GM12891 (cell line): Measurements from ENCODE around the gene KLHL6.

Source experiments
- DNase-seq: peaks from one replicate; pipeline ENCODE4 v3.0.0; 2011; ENCODE audit warnings: low spot score; ENCODE audit not compliant: insufficient read length
- FAIRE-seq: peaks from 2 replicates; lab custom pipeline; 2011; peaks lifted over from hg19 to GRCh38; lab: Jason Lieb, UNC
- PAX5 ChIP-seq: IDR thresholded peaks from 2 replicates; pipeline ENCODE4 v1.6.1; 2011; ENCODE audit warnings: low read length, moderate library complexity, mild to moderate bottlenecking; ENCODE audit not compliant: insufficient read depth, severe bottlenecking
- POLR2A ChIP-seq: IDR thresholded peaks from 2 replicates; pipeline ENCODE4 v1.6.1; 2011; ENCODE audit warnings: low read depth, low read length, control low read depth
- POLR2AphosphoS5 ChIP-seq: IDR thresholded peaks from 2 replicates; pipeline ENCODE4 v1.6.1; 2011; ENCODE audit warnings: low read depth, low read length, control low read depth
- POU2F2 ChIP-seq: IDR thresholded peaks from 2 replicates; pipeline ENCODE4 v1.6.1; 2011; ENCODE audit warnings: low read depth, mild to moderate bottlenecking, control low read depth, low read length, moderate library complexity
- SPI1 ChIP-seq: IDR thresholded peaks from 2 replicates; pipeline ENCODE4 v1.6.1; 2011; ENCODE audit warnings: low read depth, low read length, control low read depth
- TAF1 ChIP-seq: IDR thresholded peaks from 2 replicates; pipeline ENCODE4 v1.6.1; 2011; ENCODE audit warnings: low read depth, low read length, control low read depth

Gene KLHL6

DNA sequence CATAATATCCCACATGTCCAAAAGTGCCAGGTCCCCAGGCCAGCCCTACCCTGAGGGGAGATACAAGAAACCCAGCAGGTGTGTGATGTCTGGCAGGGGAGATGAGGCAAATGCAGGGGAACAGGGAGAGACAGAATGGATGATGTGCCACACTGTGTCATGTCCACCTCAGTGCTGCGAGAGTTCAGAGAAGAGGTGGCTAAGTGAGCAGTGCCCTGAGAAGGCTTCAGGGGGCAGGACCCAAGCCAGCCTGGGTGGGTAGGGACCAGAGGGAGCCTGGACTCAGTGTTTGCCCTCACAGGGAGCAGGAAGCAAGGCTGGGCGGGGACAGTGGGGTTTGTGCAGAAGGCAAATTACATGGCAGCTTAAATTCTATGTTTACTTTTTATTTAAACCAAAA is 61.2 kb downstream of the KLHL6 start:
- DNase-seq (no peak), FAIRE-seq (no peak)
- TF ChIP-seq TAF1 (no peak), PAX5 (no peak), SPI1 (no peak), POLR2AphosphoS5 (no peak), POU2F2 (no peak), POLR2A (no peak)

DNA sequence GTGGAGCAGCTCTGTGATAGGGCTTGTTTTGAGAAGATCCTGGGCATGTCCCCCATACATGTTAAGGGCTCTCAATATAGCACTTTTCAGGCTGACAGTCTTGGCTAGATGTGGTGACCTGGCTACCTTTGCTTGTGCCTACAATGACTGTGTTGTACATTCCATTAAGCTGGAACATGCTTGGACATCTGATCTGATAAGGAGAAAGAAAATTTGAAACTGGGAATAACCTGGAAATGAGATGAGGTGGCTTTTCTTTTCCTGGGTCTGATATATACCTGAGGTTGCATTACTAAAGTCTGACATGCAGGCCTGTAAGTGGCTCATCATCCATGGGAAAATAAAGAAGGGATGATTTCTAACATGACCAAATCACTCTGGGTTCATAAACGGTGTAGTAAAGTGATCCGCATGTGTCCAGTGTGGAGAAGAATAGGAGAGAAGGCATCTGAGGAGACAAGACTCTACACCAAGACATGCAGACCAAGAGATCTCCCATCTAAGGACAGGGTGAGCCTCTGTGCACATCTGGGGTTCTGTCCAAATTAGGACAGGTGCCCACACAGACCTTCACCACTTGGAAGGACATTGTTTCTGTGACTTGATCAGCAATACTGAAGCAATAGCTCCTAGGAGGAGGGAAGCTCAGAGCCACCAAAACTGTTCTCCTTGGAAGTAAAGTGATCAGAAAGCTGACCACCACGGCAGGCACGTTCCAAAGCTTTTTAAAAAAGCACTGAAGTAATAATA is 62.0 kb downstream of the KLHL6 start:
- TF ChIP-seq POLR2A: no peak
- no peak for TF ChIP-seq POLR2AphosphoS5
- TF ChIP-seq POU2F2: no peak
- no peak for TF ChIP-seq SPI1
- no peak for TF ChIP-seq TAF1
- no peak for TF ChIP-seq PAX5
- DNase-seq: no peak
- FAIRE-seq: no peak

DNA sequence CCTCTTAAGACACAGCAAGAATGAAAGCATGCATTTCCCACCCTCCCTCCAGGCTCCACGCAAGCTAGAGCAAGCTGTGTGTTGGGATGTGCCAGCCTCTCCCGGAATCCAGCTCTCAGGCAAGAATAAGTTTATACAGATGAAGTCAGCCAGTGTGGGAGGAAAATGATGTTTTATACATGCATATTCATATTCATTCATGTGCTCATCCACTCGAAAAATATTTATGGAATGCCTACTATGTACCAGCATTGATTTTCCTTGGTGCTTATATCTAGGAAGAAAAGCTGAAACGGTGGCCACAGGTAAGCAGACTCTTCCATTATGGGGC is 62.7 kb downstream of the KLHL6 start:
- DNase-seq (no peak), FAIRE-seq (no peak)
- TF ChIP-seq TAF1 (no peak), SPI1 (no peak), POLR2AphosphoS5 (no peak), POU2F2 (no peak), POLR2A (no peak), PAX5 (no peak)

GRCh38 chr3:183491923-183492848 is 63.3 kb downstream of the KLHL6 start:
- no peak for FAIRE-seq
- TF ChIP-seq POLR2A (no peak), TAF1 (no peak), SPI1 (no peak), POU2F2 (no peak), PAX5 (no peak), POLR2AphosphoS5 (no peak)
- no peak for DNase-seq

DNA sequence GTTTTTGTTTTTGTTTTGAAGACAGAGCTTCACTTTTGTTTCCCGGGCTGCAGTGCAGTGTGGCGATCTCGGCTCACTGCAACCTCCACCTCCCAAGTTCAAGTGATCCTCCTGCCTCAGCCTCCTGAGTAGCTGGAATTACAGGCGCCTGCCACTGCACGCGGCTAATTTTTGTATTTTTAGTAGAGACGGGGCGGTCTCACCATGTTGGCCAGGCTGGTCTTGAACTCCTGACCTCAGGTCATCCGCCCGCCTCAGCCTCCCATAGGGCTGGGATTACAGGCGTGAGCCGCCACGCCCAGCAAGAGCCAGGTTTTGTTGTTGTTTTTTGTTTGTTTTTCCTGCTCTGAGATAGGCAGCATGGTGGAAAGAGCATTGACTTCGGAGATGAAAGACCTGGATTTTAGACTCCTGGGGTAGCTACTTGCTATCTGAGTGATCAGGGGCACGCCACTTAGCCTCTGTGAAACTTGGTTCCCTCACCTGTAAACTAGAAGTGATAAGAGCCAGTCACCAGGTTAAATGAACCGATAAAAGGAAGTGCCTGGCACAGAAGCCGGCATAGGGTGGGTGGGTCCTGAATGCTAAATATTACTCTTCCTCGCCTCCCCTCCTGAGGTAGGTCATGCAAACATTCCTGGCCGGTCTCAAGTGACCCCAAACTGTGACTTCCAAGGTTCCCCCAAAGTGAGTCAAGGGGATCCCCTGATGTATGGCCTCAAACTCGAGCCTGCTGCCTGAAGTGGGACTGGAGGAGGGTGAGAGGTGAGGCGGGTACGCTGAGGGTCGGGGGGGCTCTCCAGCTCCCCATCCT is 64.2 kb downstream of the KLHL6 start:
- TF ChIP-seq SPI1: no peak
- TF ChIP-seq TAF1: no peak
- no peak for TF ChIP-seq POLR2A
- TF ChIP-seq POU2F2: no peak
- TF ChIP-seq PAX5: no peak
- no peak for TF ChIP-seq POLR2AphosphoS5
- DNase-seq (no peak), FAIRE-seq (no peak)

- DNase-seq (no peak), FAIRE-seq (no peak)
- TF ChIP-seq TAF1: no peak
- no peak for TF ChIP-seq POLR2AphosphoS5
- TF ChIP-seq POU2F2: no peak
- TF ChIP-seq POLR2A: no peak
- no peak for TF ChIP-seq PAX5
- no peak for TF ChIP-seq SPI1
Measured at GRCh38 chr3:183490653-183491052, 64.9 kb downstream of the KLHL6 start.

DNA sequence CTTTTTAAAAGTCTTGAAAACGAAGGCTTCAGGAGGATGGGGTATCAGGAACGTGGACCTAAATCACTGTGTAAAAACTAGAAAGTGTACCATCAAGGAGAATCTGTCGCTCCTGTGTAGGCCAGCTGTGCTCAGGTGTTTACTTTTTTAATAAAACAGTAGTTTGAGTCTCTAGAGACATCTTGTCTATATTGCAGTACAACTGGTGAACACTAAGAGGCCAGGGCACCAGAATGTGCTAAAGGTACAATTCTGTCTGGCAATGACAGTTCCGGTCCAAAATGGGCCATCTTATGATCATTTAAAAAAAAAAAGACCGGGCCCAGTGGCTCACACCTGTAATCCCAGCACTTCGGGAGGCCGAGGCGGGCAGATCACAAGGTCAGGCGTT is 65.3 kb downstream of the KLHL6 start:
- FAIRE-seq (no peak), DNase-seq (no peak)
- TF ChIP-seq SPI1 (no peak), POLR2AphosphoS5 (no peak), POLR2A (no peak), TAF1 (no peak), PAX5 (no peak), POU2F2 (no peak)

DNA sequence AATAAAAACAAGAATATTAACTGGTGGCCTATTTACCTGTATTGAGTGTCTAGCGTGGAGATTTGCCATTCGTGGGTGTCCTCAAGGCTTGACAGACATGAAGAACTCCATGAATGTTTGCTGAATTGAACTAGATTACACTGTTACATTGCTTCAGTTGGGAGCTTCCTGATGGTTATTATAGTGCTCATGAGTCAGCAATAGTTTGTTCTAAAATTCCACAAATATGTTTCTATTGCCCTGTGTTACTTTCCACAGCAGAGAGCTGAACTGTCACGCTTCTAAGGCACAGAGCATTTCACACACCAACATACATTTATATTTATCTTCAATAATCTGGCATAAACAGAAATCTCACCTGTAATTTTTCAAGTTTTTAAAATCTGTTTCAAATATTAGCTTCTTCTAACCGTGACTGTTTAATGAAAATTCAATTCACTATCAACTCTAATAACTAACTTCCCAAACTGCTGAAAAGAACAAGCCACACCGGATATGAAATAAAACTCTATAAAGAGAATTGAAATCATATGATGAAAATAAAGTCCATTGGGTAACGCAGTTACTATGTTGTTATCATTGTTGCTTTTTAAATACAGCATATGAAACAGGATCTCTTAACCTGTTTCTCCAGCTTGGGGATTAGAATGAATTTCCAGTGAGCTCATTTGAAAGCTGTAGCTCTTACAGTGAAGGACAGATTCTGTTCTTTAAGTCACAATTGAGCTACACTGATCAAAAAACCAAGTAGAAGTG is 65.9 kb downstream of the KLHL6 start:
- DNase-seq (no peak), FAIRE-seq (no peak)
- TF ChIP-seq POLR2AphosphoS5 (no peak), POU2F2 (no peak), SPI1 (no peak), TAF1 (no peak), PAX5 (no peak), POLR2A (no peak)

- DNase-seq (no peak), FAIRE-seq (no peak)
- TF ChIP-seq TAF1 (no peak), POU2F2 (no peak), POLR2AphosphoS5 (no peak), POLR2A (no peak), SPI1 (no peak), PAX5 (no peak)
Measured at GRCh38 chr3:183488343-183488742, 67.2 kb downstream of the KLHL6 start.
